ENCODE measurements around the gene MVP.
"Not testable (repeated sequence)": the region's sequence is repeated elsewhere in the genome, so short reads cannot be mapped to it uniquely, and the experiment has no call there.

MVP gene

GRCh38 chr16:29815793-29816693, 4.2 kb upstream of the MVP start, which contains the start of gene PAGR1:
Gene PAGR1, plus strand, starts transcription at chr16:29816152. Its CDS starts 374 bp downstream, at chr16:29816526.
- peak; percentile 78 for FAIRE-seq

- FAIRE-seq: no peak
Observed at GRCh38 chr16:29816694-29817441, 3.4 kb upstream of the MVP start.

- FAIRE-seq: no peak
Observed at GRCh38 chr16:29818082-29818481, 2.2 kb upstream of the MVP start.

GRCh38 chr16:29819506-29819905, 756 bp upstream of the MVP start:
- no peak for FAIRE-seq

- no peak for FAIRE-seq
Observed at GRCh38 chr16:29820730-29821642, 724 bp downstream of the MVP start.

GRCh38 chr16:29821643-29822115, 1.4 kb downstream of the MVP start:
- FAIRE-seq: no peak

- FAIRE-seq: no peak
Observed at GRCh38 chr16:29824589-29825144, 4.4 kb downstream of the MVP start.

GRCh38 chr16:29825145-29826044, 5.1 kb downstream of the MVP start:
- no peak for FAIRE-seq

- no peak for FAIRE-seq
Observed at GRCh38 chr16:29826342-29826695, 6.1 kb downstream of the MVP start.

GRCh38 chr16:29830774-29831173, 10.5 kb downstream of the MVP start:
- no peak for FAIRE-seq

- FAIRE-seq: no peak
Observed at GRCh38 chr16:29831490-29831889, 11.2 kb downstream of the MVP start.

- not testable (repeated sequence) for FAIRE-seq
Observed at GRCh38 chr16:29833219-29833618, 13.0 kb downstream of the MVP start.

GRCh38 chr16:29834079-29834478, 13.8 kb downstream of the MVP start:
- FAIRE-seq: no peak

GRCh38 chr16:29835926-29836325, 15.7 kb downstream of the MVP start:
- no peak for FAIRE-seq

- FAIRE-seq: no peak
Observed at GRCh38 chr16:29836623-29837022, 16.4 kb downstream of the MVP start.

GRCh38 chr16:29837841-29838240, 17.6 kb downstream of the MVP start:
- no peak for FAIRE-seq

- FAIRE-seq: no peak
Observed at GRCh38 chr16:29839822-29840221, 19.6 kb downstream of the MVP start.

GRCh38 chr16:29840240-29840639, 20.0 kb downstream of the MVP start:
- FAIRE-seq: no peak

GRCh38 chr16:29841631-29842030, 21.4 kb downstream of the MVP start:
- FAIRE-seq: no peak

- no peak for FAIRE-seq
Observed at GRCh38 chr16:29842732-29843346, 22.6 kb downstream of the MVP start.

GRCh38 chr16:29843931-29844330, 23.7 kb downstream of the MVP start:
- no peak for FAIRE-seq

Measured in endometrium (tissue), 2 donors.